GM21825 (cell line): ENCODE results near the gene SLIT3.
"Not testable (repeated sequence)": the region's sequence is repeated elsewhere in the genome, so short reads cannot be mapped to it uniquely, and the experiment has no call there.

Experiments used
- ATAC-seq: cut with Tn5 transposase; IDR thresholded peaks from one replicate; pipeline ENCODE4 v1.9.1; 2021; ENCODE audit warnings: mild to moderate bottlenecking, moderate library complexity; ENCODE audit not compliant: unreplicated experiment

SLIT3 gene

DNA sequence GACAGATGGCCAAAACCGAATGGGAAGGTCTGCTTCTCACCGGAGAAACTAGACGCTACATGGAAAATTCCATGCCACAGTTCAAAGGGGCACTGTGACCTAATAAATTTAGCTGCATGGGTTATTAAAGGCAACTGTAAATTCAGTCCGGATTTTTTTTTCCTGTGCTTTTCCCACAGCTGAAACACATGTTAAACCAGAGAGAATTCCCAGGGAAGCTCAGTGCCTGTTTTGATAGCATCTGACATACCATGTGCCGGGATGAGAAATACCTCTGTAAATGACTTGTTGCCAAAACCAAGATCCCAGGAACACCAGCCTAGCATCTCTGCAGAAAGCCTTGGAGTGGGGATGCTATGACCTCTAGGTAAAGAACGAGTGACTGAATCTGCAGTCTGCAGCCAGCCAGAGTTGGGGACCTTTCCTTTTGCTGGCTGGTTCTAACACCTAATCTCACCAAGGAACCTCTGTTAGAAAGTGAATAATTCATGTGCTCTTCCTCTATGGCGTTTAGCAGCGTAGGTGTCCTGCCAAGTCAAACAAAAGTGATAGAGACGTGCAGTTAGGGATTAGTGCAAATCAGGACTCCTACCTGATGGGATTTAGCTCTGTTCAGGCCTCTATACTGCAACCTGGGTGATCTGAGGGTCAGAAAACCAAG is 77.9 kb downstream of the SLIT3 start:
- ATAC-seq: no peak

DNA sequence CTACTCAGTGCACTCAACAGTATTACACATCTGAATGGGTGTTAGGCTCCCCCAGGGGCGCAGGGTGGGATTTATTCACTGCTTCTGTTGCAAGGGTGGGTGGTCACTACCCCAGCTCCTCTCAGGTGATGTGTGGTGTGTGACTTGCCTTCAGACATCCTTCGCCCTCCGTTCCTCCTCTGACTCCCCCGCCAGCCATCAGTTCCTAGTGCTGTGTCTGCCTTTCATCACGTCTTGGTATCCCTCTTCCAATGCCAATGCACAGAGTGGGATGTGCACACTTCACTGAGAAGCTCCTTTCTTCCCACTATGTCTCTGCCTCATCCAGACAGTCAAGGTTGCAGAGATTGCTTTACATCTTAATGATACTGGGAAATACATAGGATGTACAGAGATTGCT is 79.4 kb downstream of the SLIT3 start:
- ATAC-seq: no peak

DNA sequence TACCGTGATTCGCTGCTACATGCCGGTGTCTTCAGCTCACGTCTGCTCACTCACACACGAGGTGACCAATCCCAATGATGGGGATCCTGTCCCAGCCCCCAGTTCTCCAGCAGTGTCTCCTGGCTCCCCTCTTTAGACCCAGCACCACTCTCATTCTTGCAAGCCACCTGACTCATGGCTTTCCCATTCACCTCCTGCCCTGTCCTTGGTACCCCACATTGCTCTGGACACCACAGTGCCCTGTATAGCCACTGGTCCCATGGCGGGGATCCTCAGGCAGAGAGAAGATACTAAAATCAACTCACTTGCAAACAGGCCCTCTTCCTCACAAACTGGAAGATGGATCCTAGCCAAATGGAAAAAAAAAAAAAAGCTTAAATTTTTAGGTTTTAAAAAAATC is 81.0 kb downstream of the SLIT3 start:
- ATAC-seq: no peak

DNA sequence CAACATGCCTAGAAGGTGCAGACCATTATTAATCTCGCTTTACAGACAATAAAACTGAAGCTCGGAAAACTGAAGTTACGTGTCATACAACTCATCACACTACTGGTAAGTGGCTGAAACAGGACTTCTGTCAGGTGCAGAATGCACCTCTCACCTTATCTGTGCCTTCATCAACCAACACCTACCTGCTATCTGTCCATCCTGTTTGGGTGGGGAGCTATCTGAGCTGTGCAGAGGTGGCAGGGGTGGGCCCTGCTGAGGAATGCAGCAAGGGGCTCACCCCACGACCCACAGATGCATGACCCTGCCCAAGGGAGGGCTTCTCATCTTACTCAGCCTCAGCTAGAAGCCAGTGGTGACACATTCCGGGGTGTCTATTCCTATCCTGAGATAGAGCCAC is 81.6 kb downstream of the SLIT3 start:
- ATAC-seq: no peak

DNA sequence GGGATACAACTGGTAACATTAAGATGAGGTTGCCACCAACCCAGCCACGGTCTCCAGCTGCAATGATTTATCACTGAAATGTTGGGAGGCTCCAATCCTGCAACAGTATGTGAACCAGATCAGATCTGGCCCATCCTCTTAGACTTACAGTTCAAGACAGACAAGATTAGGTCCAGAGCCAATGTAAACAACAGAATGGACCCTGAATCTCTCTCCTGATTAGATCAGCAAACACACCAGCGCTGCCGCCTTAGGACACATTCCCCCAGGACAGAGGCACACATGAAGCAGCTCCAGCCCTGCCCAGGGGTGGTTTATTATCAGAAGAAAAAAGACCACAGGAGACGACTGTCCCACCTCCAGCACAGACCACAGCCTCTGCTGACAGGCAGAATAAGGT is 82.1 kb downstream of the SLIT3 start:
- no peak for ATAC-seq

DNA sequence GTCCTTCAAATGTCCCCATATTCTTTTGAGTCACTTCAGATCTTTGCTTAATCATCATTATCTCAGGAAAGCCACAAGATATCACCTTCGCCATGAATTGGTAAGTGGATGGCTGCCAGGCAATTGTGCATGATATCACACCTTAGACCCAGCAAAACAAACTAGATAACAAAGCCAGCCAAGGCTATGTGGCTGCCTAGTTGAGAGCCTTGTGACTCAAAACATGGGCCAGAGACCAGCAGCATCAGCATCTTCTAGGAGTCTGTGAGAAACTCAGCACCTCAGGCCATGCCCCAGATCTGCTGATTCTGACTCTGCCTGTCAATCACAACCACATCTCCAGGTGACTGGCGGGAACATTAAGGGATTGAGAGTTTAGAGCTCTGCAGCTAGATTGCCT is 82.8 kb downstream of the SLIT3 start:
- no peak for ATAC-seq

- ATAC-seq: no peak
Measured at GRCh38 chr5:169216866-169217265, 84.1 kb downstream of the SLIT3 start.

- no peak for ATAC-seq
Measured at GRCh38 chr5:169213479-169213878, 87.5 kb downstream of the SLIT3 start.

GRCh38 chr5:169211761-169212160 is 89.2 kb downstream of the SLIT3 start:
- ATAC-seq: not testable (repeated sequence)

- ATAC-seq: no peak
Measured at GRCh38 chr5:169204788-169205400, 96.0 kb downstream of the SLIT3 start.

DNA sequence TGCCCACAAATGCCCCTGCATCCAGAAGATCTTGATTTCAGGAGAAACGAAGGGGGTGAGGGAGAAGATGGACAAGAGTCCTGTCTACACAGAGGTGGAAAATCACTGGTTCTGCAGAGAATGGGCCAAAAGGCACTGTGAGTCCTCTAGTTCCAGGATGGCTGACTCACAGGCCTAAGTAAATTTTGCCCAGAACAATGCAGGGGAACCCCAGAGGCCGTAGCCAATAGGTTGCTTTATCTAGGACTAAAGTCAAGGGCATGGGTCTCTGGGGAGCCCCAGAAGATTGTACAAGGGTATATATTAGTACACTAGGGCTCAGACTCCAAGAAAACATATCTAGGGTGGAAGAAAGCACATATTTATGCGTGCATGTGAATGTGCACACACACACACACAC is 98.0 kb downstream of the SLIT3 start:
- ATAC-seq: no peak

DNA sequence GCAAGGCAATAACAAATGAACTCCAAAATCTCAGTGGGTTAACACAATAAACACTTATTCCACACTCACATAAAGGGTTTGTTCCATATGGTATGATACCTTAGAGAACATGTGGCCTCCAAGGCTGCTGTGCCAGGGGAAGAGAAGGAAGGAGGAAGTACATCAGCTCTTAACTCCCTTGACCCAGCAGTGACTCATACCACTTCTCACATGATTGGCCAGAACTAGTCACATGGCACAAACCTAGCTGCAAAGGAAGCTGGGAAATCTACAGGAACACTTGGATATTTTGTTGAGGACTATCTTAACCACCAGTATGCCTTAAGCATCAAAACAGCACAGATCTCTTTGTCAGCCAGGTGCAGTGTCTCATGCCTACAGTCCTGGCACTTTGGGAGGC is 99.3 kb downstream of the SLIT3 start:
- ATAC-seq: no peak

DNA sequence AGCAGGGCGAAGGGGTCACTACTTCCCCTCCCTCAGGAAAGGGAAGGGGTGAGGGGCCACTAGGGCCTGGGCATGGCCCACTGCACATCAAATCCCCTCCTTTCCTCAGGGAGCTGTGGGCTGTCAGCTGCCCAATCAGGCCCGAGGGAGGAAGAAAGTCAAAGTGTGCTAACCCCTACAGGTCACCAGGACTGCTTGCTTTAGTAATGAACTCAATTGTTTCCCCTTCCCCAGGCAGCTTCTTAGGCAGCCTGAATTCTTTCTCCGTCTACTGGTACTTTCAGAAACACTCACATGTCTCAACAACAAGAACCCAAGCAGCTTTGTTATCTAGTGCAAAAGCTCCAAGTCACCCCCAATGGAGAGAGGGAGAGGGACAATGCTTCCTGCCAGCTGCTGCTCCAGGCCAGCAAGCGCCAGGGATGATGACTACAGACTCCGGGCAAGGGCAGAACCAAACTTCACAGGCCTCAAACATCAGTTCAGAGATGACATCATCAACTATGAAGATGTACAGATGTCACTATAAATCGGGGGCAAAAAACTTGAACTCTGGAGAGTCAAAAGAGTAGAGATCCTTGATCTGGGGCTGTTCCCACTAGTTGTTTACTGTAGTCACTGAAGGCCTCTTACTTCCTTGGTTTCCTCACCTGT is 100.7 kb downstream of the SLIT3 start:
- ATAC-seq: no peak

DNA sequence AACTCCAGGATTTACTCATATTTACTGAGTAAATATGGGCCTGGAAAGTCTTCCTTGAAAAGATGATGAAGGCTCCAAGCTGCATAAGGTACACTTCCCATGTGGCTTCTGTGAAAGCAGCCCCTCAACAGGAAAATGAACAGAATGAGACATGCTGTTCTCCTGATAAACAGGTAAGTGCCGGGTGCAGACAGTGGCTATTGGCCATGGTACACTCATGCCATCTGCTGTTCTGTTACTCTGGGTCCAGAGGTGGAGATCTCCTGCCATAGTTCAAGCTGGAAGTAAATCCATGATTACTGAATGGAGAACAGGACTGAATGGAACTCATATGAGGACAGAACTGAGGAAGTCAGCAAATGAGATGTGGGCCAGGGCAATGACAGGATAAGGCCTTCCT is 103.6 kb downstream of the SLIT3 start:
- ATAC-seq: no peak

GRCh38 chr5:169196059-169196458 is 104.9 kb downstream of the SLIT3 start:
- ATAC-seq: no peak

GRCh38 chr5:169195601-169196000 is 105.3 kb downstream of the SLIT3 start:
- ATAC-seq: no peak

DNA sequence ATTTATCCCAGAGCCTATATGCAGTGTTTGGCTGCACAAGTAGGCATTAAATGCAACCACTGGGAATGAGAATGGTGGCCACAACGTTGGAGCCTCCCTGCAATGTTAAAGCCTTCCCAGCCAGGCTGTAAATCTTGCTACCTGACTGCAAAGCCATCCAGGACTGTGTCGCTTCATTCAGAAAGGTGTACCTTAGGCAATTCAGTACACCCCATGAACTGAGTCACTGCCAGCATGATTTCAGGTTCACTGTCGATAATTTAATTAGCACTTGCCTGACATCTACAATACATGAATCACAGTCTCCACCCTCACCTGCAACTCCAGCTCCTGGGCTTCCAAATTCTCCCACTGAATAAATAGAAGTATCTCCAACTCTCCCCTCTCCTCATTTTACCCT is 108.4 kb downstream of the SLIT3 start:
- no peak for ATAC-seq

GRCh38 chr5:169190849-169191248 is 110.1 kb downstream of the SLIT3 start:
- ATAC-seq: no peak

- no peak for ATAC-seq
Measured at GRCh38 chr5:169185626-169186025, 115.3 kb downstream of the SLIT3 start.

- ATAC-seq: no peak
Measured at GRCh38 chr5:169183576-169183975, 117.4 kb downstream of the SLIT3 start.

- ATAC-seq: no peak
Measured at GRCh38 chr5:169182797-169183196, 118.1 kb downstream of the SLIT3 start.

DNA sequence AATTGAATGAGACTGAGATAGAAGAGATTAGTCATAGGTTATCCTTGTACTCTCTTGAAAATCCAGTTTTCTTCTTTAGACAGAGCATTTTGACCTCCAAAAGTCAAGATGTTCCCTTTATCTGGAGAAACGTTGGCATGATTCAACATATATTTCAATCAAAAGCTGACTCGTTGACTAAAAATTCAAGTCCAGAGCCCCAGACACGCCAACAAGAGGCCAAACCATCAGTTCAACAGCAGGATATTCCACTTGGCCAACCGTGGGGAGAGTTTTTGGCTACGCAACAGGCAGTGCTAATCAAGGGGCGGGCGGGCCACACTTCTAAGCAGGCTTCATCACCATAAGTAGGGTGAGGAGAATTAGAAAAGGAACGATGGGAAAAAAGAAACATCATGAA is 119.1 kb downstream of the SLIT3 start:
- ATAC-seq: no peak
